ENCODE results near the gene NRROS.

Gene NRROS

GRCh38 chr3:196689941-196690660 lies 50.6 kb downstream of the NRROS start:
- no peak for DNase-seq

- no peak for DNase-seq
Measured at GRCh38 chr3:196691386-196691785, 51.9 kb downstream of the NRROS start.

- DNase-seq, result no peak
Measured at GRCh38 chr3:196694202-196694638, 54.7 kb downstream of the NRROS start.

- no peak for DNase-seq
Measured at GRCh38 chr3:196694941-196695848, 55.7 kb downstream of the NRROS start.

- no peak for DNase-seq
Measured at GRCh38 chr3:196695849-196696226, 56.3 kb downstream of the NRROS start.

- no peak for DNase-seq
Measured at GRCh38 chr3:196697270-196697669, 57.8 kb downstream of the NRROS start.

GRCh38 chr3:196699749-196700148 lies 60.3 kb downstream of the NRROS start:
- DNase-seq, result no peak

GRCh38 chr3:196700801-196701200 lies 61.3 kb downstream of the NRROS start:
- DNase-seq, result no peak

- no peak for DNase-seq
Measured at GRCh38 chr3:196706327-196706726, 66.8 kb downstream of the NRROS start.

GRCh38 chr3:196706731-196707130 lies 67.2 kb downstream of the NRROS start:
- no peak for DNase-seq

- DNase-seq, result no peak
Measured at GRCh38 chr3:196707566-196707965, 68.1 kb downstream of the NRROS start.

- no peak for DNase-seq
Measured at GRCh38 chr3:196708467-196708866, 69.0 kb downstream of the NRROS start.

Measured in NK-92 treated with Interleukin-12 subunit alpha and Interleukin-12 subunit beta, amount 100 ng/mL, for 24 hours (cell line).